Testis (tissue), 3 donors: ENCODE data around the gene RNF223. TPM values are rescaled to one million over a fixed set of nuclear protein-coding genes. Genes with fewer than 3 reads are reported as not detected.

Experiments
- DNase-seq: peaks from one replicate; pipeline ENCODE4 v3.0.0-alpha.2; 2019
- H3K27ac ChIP-seq, 2 donors: fragments of 200-600 bp; sonication (generic); one replicate each; pipeline ENCODE4 v1.5.1; 2019
- H3K27me3 ChIP-seq: fragments of 200-600 bp; sonication (generic); one replicate; pipeline ENCODE4 v1.5.1; 2019
- H3K36me3 ChIP-seq: fragments of 200-600 bp; sonication (generic); one replicate; pipeline ENCODE4 v1.5.1; 2017; ENCODE audit warnings: low read depth; ENCODE audit errors: missing control alignments
- H3K4me1 ChIP-seq: fragments of 200-600 bp; sonication (generic); one replicate; pipeline ENCODE4 v1.5.1; 2019
- H3K4me3 ChIP-seq, 2 donors: fragments of 200-600 bp; sonication (generic); one replicate each; pipeline ENCODE4 v1.5.1; 2017 to 2019
- H3K9me3 ChIP-seq: fragments of 200-600 bp; sonication (generic); one replicate; pipeline ENCODE4 v1.5.1; 2017
- POLR2A ChIP-seq: fragments of 450-650 bp; IDR thresholded peaks from one replicate; pipeline ENCODE4 v1.6.1; 2017; ENCODE audit warnings: antibody characterized with exemption, mild to moderate bottlenecking, moderate library complexity
- WGBS, 2 donors: methylation state at CpG; one replicate each; pipeline ENCODE4 v1.1.5; 2018; 5-methylcytosine and 5-hydroxymethylcytosine counted together
- intact Hi-C: fragments of 100-400 bp; cut with DNase I; formaldehyde crosslinking; loops from one replicate; pipeline ENCODE4 v1.15.1; 2023; ENCODE audit warnings: low total_unique reads
- polyA plus RNA-seq: library from polyadenylated mRNA; stranded (reverse); fragments of 350-450 nt; fragmentation: Illumina TruSeq; extraction: RNeasy Lipid Tissue Mini Kit (QIAGEN cat#74804); gene quantifications from one replicate; pipeline ENCODE4 v1.2.3, GENCODE V29; 2014; ENCODE audit warnings: low read depth, low replicate concordance; ENCODE audit not compliant: insufficient read depth
- total RNA-seq, 2 donors: library from RNA; depleted of rRNA; stranded (reverse); fragments of >200 nt; gene quantifications; one replicate each; pipeline ENCODE4 v1.2.3, GENCODE V29; 2016
- TF ChIP-seq, protein P1 (sequence below), 3 experiments: fragments of 450-650 bp in 2 of 3; fragments of 200-600 bp in 1 of 3; sonication (generic) in 1 of 3; IDR thresholded peaks; one replicate each; pipeline ENCODE4 v1.5.1; 2016 to 2019; ENCODE audit warnings: antibody characterized with exemption in 3 of 3, mild to moderate bottlenecking in 2 of 3, moderate library complexity in 1 of 3

RNF223 gene
- total and polyA plus RNA-seq, 3 donors from 2014 or later, result 0.19 to 0.31 TPM; not detected in 1

DNA sequence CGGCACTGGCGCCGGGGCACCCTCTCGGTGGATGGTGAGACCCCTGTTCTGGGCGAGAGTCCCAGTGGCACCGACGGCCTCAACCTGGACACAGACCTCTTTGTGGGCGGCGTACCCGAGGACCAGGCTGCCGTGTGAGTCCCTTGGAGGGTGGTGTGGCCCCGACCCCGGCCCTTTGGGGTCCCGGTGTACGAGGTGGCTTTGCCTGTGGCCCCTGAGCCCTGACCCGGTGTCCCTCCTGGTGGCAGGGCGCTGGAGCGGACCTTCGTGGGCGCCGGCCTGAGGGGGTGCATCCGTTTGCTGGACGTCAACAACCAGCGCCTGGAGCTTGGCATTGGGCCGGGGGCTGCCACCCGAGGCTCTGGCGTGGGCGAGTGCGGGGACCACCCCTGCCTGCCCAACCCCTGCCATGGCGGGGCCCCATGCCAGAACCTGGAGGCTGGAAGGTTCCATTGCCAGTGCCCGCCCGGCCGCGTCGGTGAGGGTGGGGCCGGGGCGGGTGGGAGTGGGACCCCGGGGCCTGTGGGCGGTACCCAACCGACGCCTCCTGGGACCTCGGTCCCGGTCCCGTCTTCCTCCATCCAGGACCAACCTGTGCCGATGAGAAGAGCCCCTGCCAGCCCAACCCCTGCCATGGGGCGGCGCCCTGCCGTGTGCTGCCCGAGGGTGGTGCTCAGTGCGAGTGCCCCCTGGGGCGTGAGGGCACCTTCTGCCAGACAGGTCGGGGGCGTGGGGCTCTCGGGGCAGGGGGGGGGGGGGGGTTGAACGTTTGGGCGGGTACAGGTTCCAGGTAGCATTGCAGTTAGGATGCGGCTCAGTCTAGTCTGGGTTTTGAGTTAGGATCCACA lies 24.6 kb downstream of the RNF223 start:
- Histone ChIP-seq H3K36me3 (no peaks in the 10 kb centered on the region), H3K27ac (no peak overlapping the region), H3K4me3 (no peak overlapping the region), H3K27me3 (no peaks in the 10 kb centered on the region), H3K4me1 (no peaks in the 10 kb centered on the region), H3K9me3 (no peaks in the 10 kb centered on the region)
- WGBS, 2 donors, result 93 to 94% methylated on average over 32 to 57 of the region's 57 CpGs
- TF ChIP-seq POLR2A, result no peak
- TF ChIP-seq, protein P1, sequence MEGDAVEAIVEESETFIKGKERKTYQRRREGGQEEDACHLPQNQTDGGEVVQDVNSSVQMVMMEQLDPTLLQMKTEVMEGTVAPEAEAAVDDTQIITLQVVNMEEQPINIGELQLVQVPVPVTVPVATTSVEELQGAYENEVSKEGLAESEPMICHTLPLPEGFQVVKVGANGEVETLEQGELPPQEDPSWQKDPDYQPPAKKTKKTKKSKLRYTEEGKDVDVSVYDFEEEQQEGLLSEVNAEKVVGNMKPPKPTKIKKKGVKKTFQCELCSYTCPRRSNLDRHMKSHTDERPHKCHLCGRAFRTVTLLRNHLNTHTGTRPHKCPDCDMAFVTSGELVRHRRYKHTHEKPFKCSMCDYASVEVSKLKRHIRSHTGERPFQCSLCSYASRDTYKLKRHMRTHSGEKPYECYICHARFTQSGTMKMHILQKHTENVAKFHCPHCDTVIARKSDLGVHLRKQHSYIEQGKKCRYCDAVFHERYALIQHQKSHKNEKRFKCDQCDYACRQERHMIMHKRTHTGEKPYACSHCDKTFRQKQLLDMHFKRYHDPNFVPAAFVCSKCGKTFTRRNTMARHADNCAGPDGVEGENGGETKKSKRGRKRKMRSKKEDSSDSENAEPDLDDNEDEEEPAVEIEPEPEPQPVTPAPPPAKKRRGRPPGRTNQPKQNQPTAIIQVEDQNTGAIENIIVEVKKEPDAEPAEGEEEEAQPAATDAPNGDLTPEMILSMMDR (IDR thresholded peaks at IDR 0.05), result no peak
- DNase-seq, result no peak
- intact Hi-C loops, result no loop called here

DNA sequence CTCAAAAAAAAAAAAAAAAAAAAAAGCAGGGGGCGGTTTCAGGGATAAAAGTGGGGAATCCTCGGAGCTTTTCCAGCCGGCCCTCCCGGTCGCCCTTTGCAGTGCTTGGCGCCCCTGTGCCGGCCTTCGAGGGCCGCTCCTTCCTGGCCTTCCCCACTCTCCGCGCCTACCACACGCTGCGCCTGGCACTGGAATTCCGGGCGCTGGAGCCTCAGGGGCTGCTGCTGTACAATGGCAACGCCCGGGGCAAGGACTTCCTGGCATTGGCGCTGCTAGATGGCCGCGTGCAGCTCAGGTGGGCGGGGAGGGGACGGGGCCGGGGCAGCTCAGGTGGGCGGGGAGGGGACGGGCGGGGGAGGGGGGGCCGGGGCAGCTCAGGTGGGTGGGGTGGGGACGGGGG lies 25.3 kb downstream of the RNF223 start:
- H3K9me3 ChIP-seq, result no peaks in the 10 kb centered on the region
- intact Hi-C loops, result no loop called here
- no peaks in the 10 kb centered on the region for H3K27me3 ChIP-seq
- H3K36me3 ChIP-seq, result no peaks in the 10 kb centered on the region
- no peak for DNase-seq
- no peak overlapping the region for H3K4me3 ChIP-seq
- TF ChIP-seq, protein P1 (IDR thresholded peaks at IDR 0.05), result no peak
- TF ChIP-seq POLR2A, result no peak
- H3K4me1 ChIP-seq, result no peaks in the 10 kb centered on the region
- 92 to 94% methylated on average over 17 to 27 of the region's 28 CpGs for WGBS, 2 donors
- no peak overlapping the region for H3K27ac ChIP-seq

DNA sequence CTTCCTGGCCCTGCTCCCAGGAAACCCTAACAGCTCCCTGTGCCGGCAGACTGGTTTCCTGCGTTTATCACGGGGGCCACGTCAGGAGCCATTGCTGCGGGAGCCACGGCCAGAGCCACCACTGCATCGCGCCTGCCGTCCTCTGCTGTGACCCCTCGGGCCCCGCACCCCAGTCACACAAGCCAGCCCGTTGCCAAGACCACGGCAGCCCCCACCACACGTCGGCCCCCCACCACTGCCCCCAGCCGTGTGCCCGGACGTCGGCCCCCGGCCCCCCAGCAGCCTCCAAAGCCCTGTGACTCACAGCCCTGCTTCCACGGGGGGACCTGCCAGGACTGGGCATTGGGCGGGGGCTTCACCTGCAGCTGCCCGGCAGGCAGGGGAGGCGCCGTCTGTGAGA lies 26.1 kb downstream of the RNF223 start:
- no peaks in the 10 kb centered on the region for H3K27me3 ChIP-seq
- no peak overlapping the region for H3K27ac ChIP-seq
- intact Hi-C loops, result no loop called here
- H3K36me3 ChIP-seq, result no peaks in the 10 kb centered on the region
- H3K9me3 ChIP-seq, result no peaks in the 10 kb centered on the region
- no peaks in the 10 kb centered on the region for H3K4me1 ChIP-seq
- WGBS, 2 donors, result 97% methylated on average over 7 to 23 of the region's 25 CpGs
- DNase-seq, result no peak
- H3K4me3 ChIP-seq, result no peak overlapping the region
- no peak for TF ChIP-seq POLR2A
- TF ChIP-seq, protein P1 (IDR thresholded peaks at IDR 0.05), result no peak

DNA sequence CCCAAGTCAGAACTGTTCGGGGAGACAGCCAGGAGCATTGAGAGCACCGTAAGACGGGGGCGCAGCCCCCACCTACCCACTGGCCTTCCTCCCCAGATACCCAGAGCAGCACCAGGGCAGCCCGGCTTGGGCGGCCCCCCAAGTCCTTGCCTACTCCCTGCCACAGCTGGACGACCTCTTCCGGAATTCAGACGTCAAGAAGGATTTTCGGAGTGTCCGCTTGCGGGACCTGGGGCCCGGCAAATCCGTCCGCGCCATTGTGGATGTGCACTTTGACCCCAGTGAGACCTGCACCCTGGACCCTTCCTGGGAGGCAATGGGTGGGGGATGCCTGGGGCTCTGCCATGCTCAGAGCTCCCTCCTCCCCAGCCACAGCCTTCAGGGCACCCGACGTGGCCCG lies 26.7 kb downstream of the RNF223 start:
- no peak overlapping the region for H3K4me3 ChIP-seq
- no peak for DNase-seq
- WGBS, 2 donors, result 96 to 100% methylated on average over 10 to 19 of the region's 19 CpGs
- TF ChIP-seq POLR2A, result no peak
- TF ChIP-seq, protein P1 (IDR thresholded peaks at IDR 0.05), result no peak
- H3K27me3 ChIP-seq, result no peaks in the 10 kb centered on the region
- H3K36me3 ChIP-seq, result no peaks in the 10 kb centered on the region
- no peaks in the 10 kb centered on the region for H3K4me1 ChIP-seq
- H3K9me3 ChIP-seq, result no peaks in the 10 kb centered on the region
- H3K27ac ChIP-seq, result no peak overlapping the region
- intact Hi-C loops, result no loop called here

DNA sequence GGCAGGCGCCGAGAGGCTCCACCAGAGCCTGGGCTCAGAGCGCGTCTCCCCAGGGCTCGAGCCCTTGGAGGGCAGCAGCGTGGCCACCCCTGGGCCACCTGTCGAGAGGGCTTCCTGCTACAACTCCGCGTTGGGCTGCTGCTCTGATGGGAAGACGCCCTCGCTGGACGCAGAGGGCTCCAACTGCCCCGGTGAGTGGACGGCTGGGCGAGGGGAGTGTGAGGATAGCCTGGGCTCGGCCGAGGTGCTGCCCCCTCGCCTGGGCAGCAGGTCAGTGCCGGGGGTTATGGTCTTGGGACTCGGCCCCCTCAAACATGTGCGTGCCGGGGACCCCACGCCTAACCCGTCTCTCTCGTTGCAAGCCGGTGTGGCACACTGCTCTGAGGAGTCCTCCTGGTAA lies 27.3 kb downstream of the RNF223 start:
- no peaks in the 10 kb centered on the region for H3K9me3 ChIP-seq
- intact Hi-C loops, result no loop called here
- no peaks in the 10 kb centered on the region for H3K4me1 ChIP-seq
- H3K36me3 ChIP-seq, result no peaks in the 10 kb centered on the region
- no peaks in the 10 kb centered on the region for H3K27me3 ChIP-seq
- WGBS, 2 donors, result 90 to 96% methylated on average over 2 to 26 of the region's 26 CpGs
- DNase-seq, result no peak
- TF ChIP-seq, protein P1 (IDR thresholded peaks at IDR 0.05), result no peak
- no peak for TF ChIP-seq POLR2A
- no peak overlapping the region for H3K27ac ChIP-seq
- no peak overlapping the region for H3K4me3 ChIP-seq
